H9 (cell line): ENCODE measurements around the gene CSMD2. TPM values are rescaled to one million over a fixed set of nuclear protein-coding genes. Genes with fewer than 3 reads are reported as not detected.

Source experiments
- DNase-seq: peaks from one replicate; pipeline ENCODE4 v3.0.0-alpha.2; 2017
- H2AFZ ChIP-seq: one replicate; pipeline ENCODE4 v1.6.1; 2013; ENCODE audit warnings: mild to moderate bottlenecking, low read length, control low read depth, moderate library complexity
- H2AK5ac ChIP-seq: 2 replicates; pipeline ENCODE4 v1.6.1; 2013; ENCODE audit warnings: low read length, control low read depth, mixed read lengths; ENCODE audit not compliant: insufficient read length
- H2BK120ac ChIP-seq: one replicate; pipeline ENCODE4 v1.6.1; 2013; ENCODE audit warnings: low read depth, mild to moderate bottlenecking, low read length, control low read depth, inconsistent platforms; ENCODE audit not compliant: poor library complexity, severe bottlenecking
- H2BK12ac ChIP-seq: 2 replicates; pipeline ENCODE4 v1.6.1; 2013; ENCODE audit warnings: low read length, control low read depth, mixed read lengths, low read depth; ENCODE audit not compliant: insufficient read length
- H2BK15ac ChIP-seq: 2 replicates; pipeline ENCODE4 v1.6.1; 2013; ENCODE audit warnings: low read depth, low read length, control low read depth
- H2BK20ac ChIP-seq: one replicate; pipeline ENCODE4 v1.6.1; 2013; ENCODE audit warnings: low read depth, mild to moderate bottlenecking, low read length, control low read depth, inconsistent platforms; ENCODE audit not compliant: poor library complexity, severe bottlenecking
- H2BK5ac ChIP-seq: 2 replicates; pipeline ENCODE4 v1.6.1; 2013; ENCODE audit warnings: low read length, control low read depth, mixed read lengths; ENCODE audit not compliant: insufficient read length
- H3K14ac ChIP-seq: 2 replicates; pipeline ENCODE4 v1.6.1; 2013; ENCODE audit warnings: low read length, control low read depth; ENCODE audit not compliant: insufficient read depth
- H3K18ac ChIP-seq: 2 replicates; pipeline ENCODE4 v1.6.1; 2013; ENCODE audit warnings: low read depth, mild to moderate bottlenecking, mixed read lengths, low read length, control low read depth; ENCODE audit not compliant: insufficient read length
- H3K23ac ChIP-seq: 2 replicates; pipeline ENCODE4 v1.6.1; 2013; ENCODE audit warnings: low read length, control low read depth, mixed read lengths, low read depth; ENCODE audit not compliant: insufficient read length
- H3K23me2 ChIP-seq: 2 replicates; pipeline ENCODE4 v1.6.1; 2013; ENCODE audit warnings: low read depth, mild to moderate bottlenecking, mixed read lengths, low read length, control low read depth; ENCODE audit not compliant: insufficient read length, poor library complexity, severe bottlenecking
- H3K27ac ChIP-seq: 2 replicates; pipeline ENCODE4 v1.5.1; 2013; ENCODE audit warnings: low read length, control low read depth, mixed read lengths, low read depth; ENCODE audit not compliant: insufficient read length
- H3K27me3 ChIP-seq: 2 replicates; pipeline ENCODE4 v1.6.1; 2013; ENCODE audit warnings: low read length, control low read depth, inconsistent platforms; ENCODE audit not compliant: insufficient read depth
- H3K4ac ChIP-seq: 2 replicates; pipeline ENCODE4 v1.6.1; 2013; ENCODE audit warnings: low read depth, mild to moderate bottlenecking, control low read depth, inconsistent platforms, low read length, moderate library complexity
- H3K4me1 ChIP-seq: 2 replicates; pipeline ENCODE4 v1.6.1; 2013; ENCODE audit warnings: low read length, control low read depth, inconsistent platforms; ENCODE audit not compliant: insufficient read depth
- H3K4me2 ChIP-seq: 2 replicates; pipeline ENCODE4 v1.6.1; 2013; ENCODE audit warnings: low read length, control low read depth, mixed read lengths; ENCODE audit not compliant: insufficient read length, insufficient read depth
- H3K56ac ChIP-seq: 2 replicates; pipeline ENCODE4 v1.6.1; 2013; ENCODE audit warnings: low read depth, mild to moderate bottlenecking, mixed read lengths, low read length, control low read depth; ENCODE audit not compliant: insufficient read length
- H3K79me1 ChIP-seq: 2 replicates; pipeline ENCODE4 v1.6.1; 2013; ENCODE audit warnings: low read depth, mild to moderate bottlenecking, moderate library complexity, low read length, control low read depth, inconsistent platforms; ENCODE audit not compliant: insufficient read depth, poor library complexity, severe bottlenecking
- H3K79me2 ChIP-seq: 2 replicates; pipeline ENCODE4 v1.6.1; 2013; ENCODE audit warnings: low read length, control low read depth, inconsistent platforms; ENCODE audit not compliant: insufficient read depth
- H3K9ac ChIP-seq: 2 replicates; pipeline ENCODE4 v1.6.1; 2013; ENCODE audit warnings: low read length, control low read depth, mixed read lengths; ENCODE audit not compliant: insufficient read length; ENCODE audit errors: extremely low read depth
- H3K9me3 ChIP-seq: one replicate; pipeline ENCODE4 v1.6.1; 2013; ENCODE audit warnings: low read depth, low read length, inconsistent platforms; ENCODE audit not compliant: control insufficient read depth
- H3T11ph ChIP-seq: one replicate; pipeline ENCODE4 v1.6.1; 2013; ENCODE audit warnings: mild to moderate bottlenecking, low read length, control low read depth, inconsistent platforms
- H4K20me1 ChIP-seq: one replicate; pipeline ENCODE4 v1.6.1; 2013; ENCODE audit not compliant: control insufficient read depth, insufficient read length, insufficient read depth
- H4K5ac ChIP-seq: 2 replicates; pipeline ENCODE4 v1.6.1; 2013; ENCODE audit warnings: low read depth, mild to moderate bottlenecking, mixed read lengths, low read length, control low read depth; ENCODE audit not compliant: insufficient read length
- H4K8ac ChIP-seq: replicated peaks from 2 replicates; pipeline ENCODE4 v1.6.1; 2013; ENCODE audit warnings: low read length, control low read depth, mixed read lengths, low read depth; ENCODE audit not compliant: insufficient read length
- H4K91ac ChIP-seq: 2 replicates; pipeline ENCODE4 v1.6.1; 2013; ENCODE audit warnings: low read depth, mild to moderate bottlenecking, moderate library complexity, mixed read lengths, low read length, control low read depth; ENCODE audit not compliant: insufficient read length
- H3K27ac Mint-ChIP-seq, 3 experiments: 2 replicates in 2 of 3; 3 replicates in 1 of 3; pipeline ENCODE4 v1.8.0; 2020 to 2021; ENCODE audit warnings: mixed read lengths in 3 of 3, mild to moderate bottlenecking in 1 of 3, moderate library complexity in 1 of 3
- H3K27me3 Mint-ChIP-seq: 2 replicates; pipeline ENCODE4 v1.8.0; 2021; ENCODE audit warnings: low read depth, mild to moderate bottlenecking, moderate library complexity, mixed read lengths
- H3K36me3 Mint-ChIP-seq, 3 experiments: 2 replicates in 2 of 3; 3 replicates in 1 of 3; pipeline ENCODE4 v1.8.0; 2020 to 2021; ENCODE audit warnings: low read depth in 3 of 3, mixed read lengths in 3 of 3; ENCODE audit not compliant: insufficient read depth in 1 of 3
- H3K4me1 Mint-ChIP-seq, 2 experiments: 2 replicates each; pipeline ENCODE4 v1.8.0; 2020; ENCODE audit warnings: mixed read lengths in 2 of 2
- H3K4me3 Mint-ChIP-seq, 2 experiments: 2 replicates in 1 of 2; 3 replicates in 1 of 2; pipeline ENCODE4 v1.8.0; 2020 to 2021; ENCODE audit warnings: mild to moderate bottlenecking in 2 of 2, mixed read lengths in 2 of 2, moderate library complexity in 1 of 2
- H3K9me3 Mint-ChIP-seq, 2 experiments: 2 replicates in 1 of 2; 3 replicates in 1 of 2; pipeline ENCODE4 v1.8.0; 2020; ENCODE audit warnings: mild to moderate bottlenecking in 2 of 2, mixed read lengths in 2 of 2, moderate library complexity in 1 of 2
- whole genome bisulfite sequencing: extraction: QIAGEN DNeasy Blood & Tissue Kit; methylation state at CpG from one replicate; pipeline ENCODE4 v1.1.7; 2013; ENCODE audit warnings: missing lambda C conversion rate, low lambda C conversion rate, mixed read lengths; ENCODE audit not compliant: insufficient read length; ENCODE audit errors: extremely low coverage; 5-methylcytosine and 5-hydroxymethylcytosine counted together
- total RNA-seq: library from RNA; stranded (reverse); gene quantifications from 2 replicates; pipeline ENCODE4 v1.2.1, GENCODE V29; 2021
- TF ChIP-seq, protein P1 (sequence below): fragments of 200-600 bp; sonication (generic); conservative IDR thresholded peaks from 3 replicates; pipeline ENCODE4 v1.8.0; 2021; ENCODE audit warnings: antibody characterized with exemption, mild to moderate bottlenecking

The CSMD2 gene
- total RNA-seq, 1 experiment from 2014 or later, result 6.4 TPM

DNA sequence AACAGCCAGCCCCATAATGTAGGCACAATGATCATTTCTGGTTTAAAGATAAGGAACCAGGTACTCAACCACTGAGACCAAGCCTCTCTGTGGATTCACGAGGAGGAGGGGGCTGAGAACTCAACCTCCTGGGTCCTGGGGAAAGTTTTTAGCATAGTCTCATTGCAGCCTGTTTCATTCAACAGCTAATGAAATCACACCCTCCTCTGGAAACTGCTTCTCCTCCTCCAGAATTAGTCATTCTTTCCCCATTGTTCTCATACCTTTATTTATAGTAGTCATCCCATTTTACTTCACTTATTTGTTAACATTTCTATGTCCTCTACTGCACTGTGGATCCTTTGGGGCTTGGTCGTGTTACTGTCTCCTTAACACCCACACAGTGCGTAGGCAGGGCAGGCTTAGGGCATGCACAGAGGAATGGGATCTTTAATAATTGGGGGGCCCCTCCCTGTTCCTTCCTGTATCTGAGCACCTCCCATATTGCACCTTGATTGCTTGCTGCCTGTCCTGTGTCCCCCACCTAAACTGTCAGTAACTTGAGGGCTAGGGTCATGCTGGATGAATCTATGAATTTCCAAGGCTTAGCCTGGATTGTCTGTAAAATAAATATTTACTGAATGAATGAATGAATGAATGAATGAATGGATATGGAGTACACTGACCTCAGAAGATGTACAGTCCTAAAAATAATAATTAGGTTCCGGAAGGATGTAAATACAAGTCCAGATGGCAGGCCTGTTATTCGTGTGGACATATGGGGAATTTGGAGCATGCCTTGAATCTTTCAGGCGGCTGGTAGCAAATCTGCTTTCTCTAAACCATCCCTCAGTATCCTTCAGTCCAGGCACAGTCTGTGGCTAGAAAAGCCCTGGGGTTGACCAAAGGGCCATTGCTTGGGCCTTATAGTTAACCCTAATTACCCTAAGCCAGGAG lies 455.0 kb downstream of the CSMD2 start:
- H3K4me2 ChIP-seq, result no peak overlapping the region
- H3K27ac ChIP-seq, result no peak overlapping the region
- H3K18ac ChIP-seq, result no peak overlapping the region
- TF ChIP-seq, protein P1, sequence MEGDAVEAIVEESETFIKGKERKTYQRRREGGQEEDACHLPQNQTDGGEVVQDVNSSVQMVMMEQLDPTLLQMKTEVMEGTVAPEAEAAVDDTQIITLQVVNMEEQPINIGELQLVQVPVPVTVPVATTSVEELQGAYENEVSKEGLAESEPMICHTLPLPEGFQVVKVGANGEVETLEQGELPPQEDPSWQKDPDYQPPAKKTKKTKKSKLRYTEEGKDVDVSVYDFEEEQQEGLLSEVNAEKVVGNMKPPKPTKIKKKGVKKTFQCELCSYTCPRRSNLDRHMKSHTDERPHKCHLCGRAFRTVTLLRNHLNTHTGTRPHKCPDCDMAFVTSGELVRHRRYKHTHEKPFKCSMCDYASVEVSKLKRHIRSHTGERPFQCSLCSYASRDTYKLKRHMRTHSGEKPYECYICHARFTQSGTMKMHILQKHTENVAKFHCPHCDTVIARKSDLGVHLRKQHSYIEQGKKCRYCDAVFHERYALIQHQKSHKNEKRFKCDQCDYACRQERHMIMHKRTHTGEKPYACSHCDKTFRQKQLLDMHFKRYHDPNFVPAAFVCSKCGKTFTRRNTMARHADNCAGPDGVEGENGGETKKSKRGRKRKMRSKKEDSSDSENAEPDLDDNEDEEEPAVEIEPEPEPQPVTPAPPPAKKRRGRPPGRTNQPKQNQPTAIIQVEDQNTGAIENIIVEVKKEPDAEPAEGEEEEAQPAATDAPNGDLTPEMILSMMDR, result no peak
- no peaks in the 10 kb centered on the region for H3K27me3 Mint-ChIP-seq
- H2AK5ac ChIP-seq, result no peak overlapping the region
- H2BK5ac ChIP-seq, result no peak overlapping the region
- H2BK20ac ChIP-seq, result no peak overlapping the region
- H3K79me2 ChIP-seq, result no peaks in the 10 kb centered on the region
- H2BK120ac ChIP-seq, result no peak overlapping the region
- H3K23ac ChIP-seq, result no peak overlapping the region
- H3K36me3 Mint-ChIP-seq, result peaks cover 4 to 13% (median 6%) of the 10 kb centered on the region in 3 experiments; a peak in 6 of 7 replicates
- no peaks in the 10 kb centered on the region for H4K20me1 ChIP-seq
- H4K5ac ChIP-seq, result no peak overlapping the region
- H2BK12ac ChIP-seq, result no peak overlapping the region
- H2BK15ac ChIP-seq, result no peak overlapping the region
- no peaks in the 10 kb centered on the region for H3K9me3 Mint-ChIP-seq
- peak overlapping the region in 1 of 3 experiments; percentile 30; a peak in 1 of 7 replicates for H3K27ac Mint-ChIP-seq
- H3K9me3 ChIP-seq, result no peaks in the 10 kb centered on the region
- no peak overlapping the region for H3T11ph ChIP-seq
- H3K27me3 ChIP-seq, result no peaks in the 10 kb centered on the region
- no peaks in the 10 kb centered on the region for H3K4me1 ChIP-seq
- H3K9ac ChIP-seq, result no peak overlapping the region
- no peak for DNase-seq
- H3K4me3 Mint-ChIP-seq, result no peak overlapping the region
- H3K14ac ChIP-seq, result no peak overlapping the region
- H4K8ac ChIP-seq, result no peak overlapping the region
- WGBS, result no CpG with 5 or more reads among the region's 6 CpGs
- no peak overlapping the region for H4K91ac ChIP-seq
- H3K4ac ChIP-seq, result no peak overlapping the region
- H3K23me2 ChIP-seq, result no peaks in the 10 kb centered on the region
- H3K56ac ChIP-seq, result no peak overlapping the region
- H3K4me1 Mint-ChIP-seq, result peaks cover 4 to 7% of the 10 kb centered on the region in 2 experiments
- H2AFZ ChIP-seq, result no peak overlapping the region
- H3K79me1 ChIP-seq, result no peaks in the 10 kb centered on the region
